GM21423 (cell line): Measurements from ENCODE around the gene RHBDD1.
A peak's percentile ranks its signal among the peaks of the same experiment; 100 is the strongest.

ENCODE experiments used
- ATAC-seq: cut with Tn5 transposase; IDR thresholded peaks from one replicate; pipeline ENCODE4 v1.9.1; 2021; ENCODE audit warnings: mild to moderate bottlenecking, moderate library complexity; ENCODE audit not compliant: unreplicated experiment

RHBDD1 gene

GRCh38 chr2:226977775-226978190 is 141.9 kb downstream of the RHBDD1 start:
- ATAC-seq: no peak

GRCh38 chr2:226978300-226978699 is 142.4 kb downstream of the RHBDD1 start:
- no peak for ATAC-seq

- no peak for ATAC-seq
Measured at GRCh38 chr2:226979004-226979403, 143.2 kb downstream of the RHBDD1 start.

- no peak for ATAC-seq
Measured at GRCh38 chr2:226981791-226982326, 146.0 kb downstream of the RHBDD1 start.

GRCh38 chr2:226983895-226984749 is 148.3 kb downstream of the RHBDD1 start:
- no peak for ATAC-seq

- ATAC-seq: peak; percentile 97
Measured at GRCh38 chr2:226984750-226985582, 149.1 kb downstream of the RHBDD1 start.

GRCh38 chr2:226985583-226985946 is 149.7 kb downstream of the RHBDD1 start:
- no peak for ATAC-seq

GRCh38 chr2:226991663-226992062 is 155.8 kb downstream of the RHBDD1 start:
- ATAC-seq: no peak

- no peak for ATAC-seq
Measured at GRCh38 chr2:226993171-226993570, 157.3 kb downstream of the RHBDD1 start.

- no peak for ATAC-seq
Measured at GRCh38 chr2:226994775-226995174, 158.9 kb downstream of the RHBDD1 start.

GRCh38 chr2:226995625-226996041 is 159.8 kb downstream of the RHBDD1 start:
- no peak for ATAC-seq

- no peak for ATAC-seq
Measured at GRCh38 chr2:226999661-227000060, 163.8 kb downstream of the RHBDD1 start.

GRCh38 chr2:227000123-227000522 is 164.3 kb downstream of the RHBDD1 start:
- no peak for ATAC-seq

- no peak for ATAC-seq
Measured at GRCh38 chr2:227004482-227004881, 168.6 kb downstream of the RHBDD1 start.

- no peak for ATAC-seq
Measured at GRCh38 chr2:227006189-227006897, 170.5 kb downstream of the RHBDD1 start.

- ATAC-seq: no peak
Measured at GRCh38 chr2:227007148-227007547, 171.3 kb downstream of the RHBDD1 start.

GRCh38 chr2:227007940-227008339 is 172.1 kb downstream of the RHBDD1 start:
- no peak for ATAC-seq

GRCh38 chr2:227010433-227010832 is 174.6 kb downstream of the RHBDD1 start:
- no peak for ATAC-seq

- no peak for ATAC-seq
Measured at GRCh38 chr2:227013330-227013729, 177.5 kb downstream of the RHBDD1 start.

- no peak for ATAC-seq
Measured at GRCh38 chr2:227013881-227014280, 178.0 kb downstream of the RHBDD1 start.

GRCh38 chr2:227016894-227017293 is 181.0 kb downstream of the RHBDD1 start:
- ATAC-seq: no peak
